BJ (cell line): ENCODE measurements around the gene CDS1. TPM values are rescaled to one million over a fixed set of nuclear protein-coding genes. Genes with fewer than 3 reads are reported as not detected.
A peak's percentile ranks its signal among the peaks of the same experiment; 100 is the strongest.
"Not testable (repeated sequence)": the region's sequence is repeated elsewhere in the genome, so short reads cannot be mapped to it uniquely, and the experiment has no call there.

Experiments used
- CTCF ChIA-PET: fragments of 350-600 bp; formaldehyde crosslinking; extraction: SDS; loops from one replicate; lab custom pipeline; 2021; ENCODE audit warnings: antibody characterized with exemption, inconsistent platforms; lab: Yijun Ruan, JAX
- POLR2A ChIA-PET: fragments of 300-600 bp; sonication (Branson Sonifier 250); formaldehyde crosslinking; extraction: SDS; loops from one replicate; lab custom pipeline; 2021; ENCODE audit warnings: antibody characterized with exemption; lab: Charles Lee
- DNase-seq: peaks from one replicate; pipeline ENCODE4 v3.0.0-alpha.2; 2011; ENCODE audit warnings: low read depth
- H3K27me3 ChIP-seq: 2 replicates; pipeline ENCODE4 v1.6.0; 2011; ENCODE audit warnings: low read length; ENCODE audit not compliant: control insufficient read depth, insufficient read depth
- H3K36me3 ChIP-seq: 2 replicates; pipeline ENCODE4 v1.5.1; 2011; ENCODE audit warnings: low read length; ENCODE audit not compliant: control insufficient read depth, insufficient read depth
- H3K4me3 ChIP-seq: 2 replicates; pipeline ENCODE4 v1.5.1; 2011; ENCODE audit warnings: low read depth, mild to moderate bottlenecking, control low read depth, low read length
- polyA plus RNA-seq: library from polyadenylated mRNA; depleted of rRNA; stranded (reverse); fragments of >200 nt; gene quantifications from 2 replicates; pipeline ENCODE4 v1.2.3, GENCODE V29; 2011
- TF ChIP-seq, protein P1 (sequence below): IDR thresholded peaks from 2 replicates; pipeline ENCODE4 v1.5.1; 2011; ENCODE audit warnings: low read depth, mild to moderate bottlenecking, control low read depth, inconsistent platforms, low read length, moderate library complexity; ENCODE audit not compliant: insufficient read depth

CDS1 gene
- polyA plus RNA-seq, 1 experiment = 0.01 TPM

DNA sequence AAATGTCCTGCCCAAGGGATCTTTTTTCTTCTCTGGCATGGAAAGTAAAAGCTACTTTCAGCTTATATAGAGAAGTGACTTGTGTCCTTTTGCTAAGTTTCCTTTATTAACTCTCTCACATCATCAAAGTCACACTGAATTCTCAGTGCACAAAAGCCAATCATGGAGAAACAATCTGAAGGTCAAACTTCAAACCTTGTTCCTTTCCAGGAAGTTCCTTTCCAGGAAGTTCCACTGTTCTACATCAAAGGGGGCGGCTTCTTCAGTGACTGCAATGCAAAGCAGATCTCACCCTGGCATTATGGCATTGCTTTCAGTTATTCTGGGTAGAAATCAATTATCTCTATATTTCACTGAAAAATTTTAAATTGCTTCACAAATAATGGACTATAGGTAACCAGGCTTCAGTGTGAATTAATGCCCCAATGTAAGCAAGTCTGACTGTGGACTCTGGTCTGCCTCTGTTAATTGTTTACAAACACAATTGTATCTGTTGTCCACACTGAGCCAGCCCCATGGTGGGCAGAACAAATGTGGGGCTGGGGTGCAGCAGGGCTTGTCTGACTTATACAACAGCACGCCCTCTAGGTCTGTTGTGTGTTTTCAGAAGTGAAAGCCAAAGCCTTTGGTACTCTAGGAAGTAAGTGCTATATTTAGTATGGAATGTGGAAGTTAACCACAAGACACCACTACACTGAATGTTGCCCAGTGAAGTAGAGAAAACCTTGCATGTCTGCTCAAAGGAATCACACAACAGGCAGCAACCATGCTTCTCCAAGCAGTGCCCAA, 98.8 kb downstream of the CDS1 start:
- peaks cover 23% of the 10 kb centered on the region for H3K36me3 ChIP-seq

DNA sequence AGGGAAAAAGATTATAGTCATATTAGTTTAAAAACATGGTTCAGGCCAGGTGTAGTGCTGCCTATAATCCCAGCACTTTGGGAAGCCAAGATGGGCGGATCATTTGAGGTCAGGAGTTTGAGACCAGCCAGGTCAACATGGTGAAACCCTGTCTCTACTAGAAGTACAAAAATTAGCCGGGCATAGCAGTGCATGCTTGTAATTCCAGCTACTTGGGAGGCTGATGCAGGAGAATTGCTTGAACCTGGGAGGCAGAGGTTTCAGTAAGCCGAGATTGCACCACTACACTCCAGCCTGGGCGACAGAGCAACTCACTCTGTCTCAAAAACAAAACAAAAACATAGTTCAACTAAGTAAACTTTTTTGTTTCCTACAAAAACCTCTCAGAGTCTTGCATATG, 99.7 kb downstream of the CDS1 start:
- H3K27me3 ChIP-seq, H3K4me3 ChIP-seq, POLR2A ChIA-PET, DNase-seq: not testable (repeated sequence)
- H3K36me3 ChIP-seq = peaks cover 20% of the 10 kb centered on the region
- CTCF ChIA-PET = interaction anchor here (1.1 kb wide), 1 partner anchor 45 kb away, joined by 3 read pairs; no protein-coding TSS in a partner anchor

More for the DNA sequence above, 98.8 kb downstream of the CDS1 start:
- TF ChIP-seq, protein P1, sequence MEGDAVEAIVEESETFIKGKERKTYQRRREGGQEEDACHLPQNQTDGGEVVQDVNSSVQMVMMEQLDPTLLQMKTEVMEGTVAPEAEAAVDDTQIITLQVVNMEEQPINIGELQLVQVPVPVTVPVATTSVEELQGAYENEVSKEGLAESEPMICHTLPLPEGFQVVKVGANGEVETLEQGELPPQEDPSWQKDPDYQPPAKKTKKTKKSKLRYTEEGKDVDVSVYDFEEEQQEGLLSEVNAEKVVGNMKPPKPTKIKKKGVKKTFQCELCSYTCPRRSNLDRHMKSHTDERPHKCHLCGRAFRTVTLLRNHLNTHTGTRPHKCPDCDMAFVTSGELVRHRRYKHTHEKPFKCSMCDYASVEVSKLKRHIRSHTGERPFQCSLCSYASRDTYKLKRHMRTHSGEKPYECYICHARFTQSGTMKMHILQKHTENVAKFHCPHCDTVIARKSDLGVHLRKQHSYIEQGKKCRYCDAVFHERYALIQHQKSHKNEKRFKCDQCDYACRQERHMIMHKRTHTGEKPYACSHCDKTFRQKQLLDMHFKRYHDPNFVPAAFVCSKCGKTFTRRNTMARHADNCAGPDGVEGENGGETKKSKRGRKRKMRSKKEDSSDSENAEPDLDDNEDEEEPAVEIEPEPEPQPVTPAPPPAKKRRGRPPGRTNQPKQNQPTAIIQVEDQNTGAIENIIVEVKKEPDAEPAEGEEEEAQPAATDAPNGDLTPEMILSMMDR = peak; percentile 12; the same call in 1 of the 2 replicates
- Histone ChIP-seq H3K27me3 (no peaks in the 10 kb centered on the region), H3K4me3 (no peak overlapping the region)
- DNase-seq = peak; percentile 43
- CTCF ChIA-PET = interaction anchor here (1.1 kb wide), 1 partner anchor 46 kb away, joined by 3 read pairs; no protein-coding TSS in a partner anchor
- POLR2A ChIA-PET = no interaction called here

DNA sequence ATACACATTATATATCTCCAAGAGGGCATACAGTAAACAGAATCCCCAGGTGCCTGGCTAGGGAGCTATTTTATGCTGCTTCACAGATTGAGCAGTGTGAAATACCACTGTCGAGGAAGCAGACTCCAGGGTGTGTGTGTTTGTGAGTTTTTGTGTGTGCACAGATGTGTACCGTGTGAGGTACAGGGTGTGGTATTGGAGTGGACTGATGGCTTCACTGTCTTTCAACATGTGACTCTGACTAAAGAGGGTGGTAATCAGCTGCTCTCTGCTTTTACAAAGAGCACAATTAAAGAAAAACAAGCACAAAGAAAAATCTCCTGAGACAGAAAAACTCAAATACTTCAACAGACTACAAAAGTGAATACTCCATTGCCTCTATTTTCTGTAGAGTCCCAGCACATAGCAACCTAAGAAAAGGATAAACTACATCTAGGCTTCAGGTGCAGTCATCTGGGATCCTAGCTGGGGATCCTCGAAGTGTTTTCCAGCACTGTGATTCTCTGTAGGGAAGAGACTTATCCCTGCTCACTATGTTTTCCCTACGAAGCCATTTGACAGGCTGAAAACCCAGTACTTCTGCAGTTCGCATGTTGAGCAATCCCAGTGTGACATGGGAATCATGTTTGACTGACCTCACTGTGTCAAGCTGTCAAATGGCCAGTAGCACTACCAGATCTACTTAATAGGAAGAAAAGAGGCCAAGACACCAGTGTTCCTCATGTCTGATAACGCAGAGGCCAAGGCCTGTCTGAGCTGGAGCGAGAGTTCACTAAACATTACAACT, 100.3 kb downstream of the CDS1 start:
- DNase-seq = no peak
- Histone ChIP-seq H3K4me3 (no peak overlapping the region), H3K36me3 (peaks cover 18% of the 10 kb centered on the region), H3K27me3 (no peaks in the 10 kb centered on the region)
- CTCF ChIA-PET = interaction anchor here (1.1 kb wide), 1 partner anchor 44 kb away, joined by 3 read pairs; no protein-coding TSS in a partner anchor
- POLR2A ChIA-PET = no interaction called here
- TF ChIP-seq, protein P1 = no peak

DNA sequence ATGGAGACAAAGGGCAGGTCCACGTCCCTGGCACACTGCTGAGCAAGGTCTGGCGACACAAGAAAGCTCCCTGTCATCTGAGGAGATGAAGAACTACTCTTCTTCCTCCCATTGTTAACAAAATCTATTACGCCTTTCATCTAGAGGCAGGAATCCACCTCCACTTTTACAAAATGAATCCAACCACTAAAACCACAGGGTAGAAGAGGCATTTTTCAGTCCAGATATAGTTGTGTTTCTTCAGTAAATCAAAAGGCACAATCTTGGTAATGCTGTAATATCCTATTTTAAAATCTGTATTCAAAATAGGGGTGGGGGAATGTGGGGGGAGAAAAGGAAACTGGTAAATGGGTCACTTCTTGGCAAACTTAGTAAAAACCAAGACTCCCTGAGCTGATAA, 101.4 kb downstream of the CDS1 start:
- no peak overlapping the region for H3K4me3 ChIP-seq
- H3K36me3 ChIP-seq = peaks cover 12% of the 10 kb centered on the region
- H3K27me3 ChIP-seq = no peaks in the 10 kb centered on the region
- DNase-seq = no peak
- ChIA-PET POLR2A (no interaction called here), CTCF (no interaction called here)
- TF ChIP-seq, protein P1 = no peak

DNA sequence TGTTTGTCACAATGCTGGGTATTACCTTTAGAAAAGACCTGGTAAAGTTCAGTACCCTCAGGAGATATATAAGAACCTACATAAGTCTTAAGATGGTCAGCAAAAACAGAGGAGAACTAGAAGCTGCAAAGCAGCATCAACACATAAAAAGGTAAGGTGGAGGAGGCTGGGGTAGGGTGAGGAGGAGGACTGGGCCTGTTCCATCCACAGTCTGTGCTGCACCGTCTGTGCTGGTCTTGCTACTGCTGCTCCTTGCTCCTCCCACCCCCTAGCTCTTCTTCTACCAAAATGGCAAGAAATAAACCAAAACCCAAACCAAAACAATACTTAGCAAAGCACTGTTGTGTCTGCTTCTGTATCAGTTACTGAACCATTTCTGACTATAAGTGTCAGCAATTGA, 102.2 kb downstream of the CDS1 start:
- POLR2A ChIA-PET = no interaction called here
- CTCF ChIA-PET = no interaction called here
- TF ChIP-seq, protein P1 = no peak
- Histone ChIP-seq H3K4me3 (no peak overlapping the region), H3K36me3 (peaks cover 10% of the 10 kb centered on the region), H3K27me3 (no peaks in the 10 kb centered on the region)
- no peak for DNase-seq
